Mesothelial cell of epicardium (in vitro differentiated cells): ENCODE results near the gene CCNB1. TPM values are rescaled to one million over a fixed set of nuclear protein-coding genes. Genes with fewer than 3 reads are reported as not detected.

Experiments
- DNase-seq, 2 experiments: peaks; one replicate each; pipeline ENCODE4 v3.0.0; 2021; ENCODE audit warnings: low spot score in 2 of 2; ENCODE audit not compliant: unreplicated experiment in 2 of 2
- H3K27ac Mint-ChIP-seq: 2 replicates; pipeline ENCODE4 v1.8.0; 2021; ENCODE audit warnings: mixed read lengths
- H3K27me3 Mint-ChIP-seq: 2 replicates; pipeline ENCODE4 v1.8.0; 2021; ENCODE audit warnings: low read depth, mixed read lengths
- H3K36me3 Mint-ChIP-seq: 2 replicates; pipeline ENCODE4 v1.8.0; 2021; ENCODE audit warnings: mixed read lengths
- H3K4me1 Mint-ChIP-seq: 2 replicates; pipeline ENCODE4 v1.8.0; 2021; ENCODE audit warnings: mixed read lengths
- H3K4me3 Mint-ChIP-seq: 2 replicates; pipeline ENCODE4 v1.8.0; 2021; ENCODE audit warnings: mild to moderate bottlenecking, moderate library complexity, mixed read lengths
- H3K9me3 Mint-ChIP-seq: 2 replicates; pipeline ENCODE4 v1.8.0; 2021; ENCODE audit warnings: mixed read lengths
- CTCF ChIP-seq: fragments of 200-600 bp; sonication (generic); IDR thresholded peaks from one replicate; pipeline ENCODE4 v1.5.0; 2021; ENCODE audit warnings: antibody characterized with exemption; ENCODE audit not compliant: unreplicated experiment
- total RNA-seq: library from RNA; stranded (reverse); gene quantifications from 3 replicates; pipeline ENCODE4 v1.2.1, GENCODE V29; 2021

Gene CCNB1
- total RNA-seq, 1 donor from 2014 or later: 62.7 TPM

GRCh38 chr5:69148981-69149675 lies 17.8 kb upstream of the CCNB1 start:
- DNase-seq: no peak
- Mint-ChIP-seq H3K4me1 (no peaks in the 10 kb centered on the region), H3K36me3 (no peaks in the 10 kb centered on the region), H3K9me3 (peaks cover 4% of the 10 kb centered on the region), H3K27me3 (no peaks in the 10 kb centered on the region), H3K27ac (no peak overlapping the region), H3K4me3 (no peak overlapping the region)
- no peak for TF ChIP-seq CTCF

GRCh38 chr5:69149676-69150010 lies 17.3 kb upstream of the CCNB1 start:
- Mint-ChIP-seq H3K36me3 (no peaks in the 10 kb centered on the region), H3K27me3 (no peaks in the 10 kb centered on the region), H3K27ac (no peak overlapping the region), H3K4me1 (no peaks in the 10 kb centered on the region), H3K4me3 (no peak overlapping the region), H3K9me3 (peaks cover 4% of the 10 kb centered on the region)
- no peak for TF ChIP-seq CTCF
- no peak for DNase-seq

GRCh38 chr5:69152731-69153130 lies 14.2 kb upstream of the CCNB1 start:
- no peak for TF ChIP-seq CTCF
- no peak for DNase-seq
- peaks cover 4% of the 10 kb centered on the region for H3K9me3 Mint-ChIP-seq
- no peak overlapping the region for H3K27ac Mint-ChIP-seq
- no peaks in the 10 kb centered on the region for H3K4me1 Mint-ChIP-seq
- H3K4me3 Mint-ChIP-seq: no peak overlapping the region
- no peaks in the 10 kb centered on the region for H3K27me3 Mint-ChIP-seq
- no peaks in the 10 kb centered on the region for H3K36me3 Mint-ChIP-seq

GRCh38 chr5:69156456-69156855 lies 10.5 kb upstream of the CCNB1 start:
- Mint-ChIP-seq H3K27me3 (no peaks in the 10 kb centered on the region), H3K9me3 (no peaks in the 10 kb centered on the region), H3K36me3 (no peaks in the 10 kb centered on the region), H3K4me3 (no peak overlapping the region), H3K27ac (no peak overlapping the region), H3K4me1 (no peaks in the 10 kb centered on the region)
- DNase-seq: no peak
- no peak for TF ChIP-seq CTCF

DNA sequence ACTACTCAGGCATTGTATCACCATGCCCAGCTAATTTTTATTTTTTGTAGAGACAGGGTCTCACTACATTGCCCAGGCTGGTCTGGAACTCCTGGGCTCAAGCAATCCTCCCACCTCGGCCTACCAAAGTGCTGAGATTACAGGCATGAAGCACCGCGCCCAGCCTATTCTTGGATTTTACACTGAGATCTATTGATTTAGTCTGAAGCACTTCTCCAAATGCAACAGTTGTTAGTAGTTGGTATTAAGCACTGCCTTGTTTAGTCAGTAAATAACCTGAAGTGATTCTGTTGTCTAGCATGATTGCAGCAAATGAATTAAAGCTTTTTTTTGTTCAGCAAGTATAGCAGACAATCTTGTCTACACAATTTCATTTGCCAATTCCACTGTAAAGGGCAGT lies 8.9 kb upstream of the CCNB1 start:
- no peaks in the 10 kb centered on the region for H3K27me3 Mint-ChIP-seq
- H3K9me3 Mint-ChIP-seq: no peaks in the 10 kb centered on the region
- H3K4me1 Mint-ChIP-seq: no peaks in the 10 kb centered on the region
- H3K4me3 Mint-ChIP-seq: no peak overlapping the region
- no peak for DNase-seq
- H3K27ac Mint-ChIP-seq: no peak overlapping the region
- no peak for TF ChIP-seq CTCF
- no peaks in the 10 kb centered on the region for H3K36me3 Mint-ChIP-seq

GRCh38 chr5:69160651-69161050 lies 6.3 kb upstream of the CCNB1 start:
- no peak for DNase-seq
- H3K27ac Mint-ChIP-seq: no peak overlapping the region
- no peaks in the 10 kb centered on the region for H3K36me3 Mint-ChIP-seq
- no peaks in the 10 kb centered on the region for H3K4me1 Mint-ChIP-seq
- no peaks in the 10 kb centered on the region for H3K9me3 Mint-ChIP-seq
- H3K4me3 Mint-ChIP-seq: no peak overlapping the region
- TF ChIP-seq CTCF: no peak
- H3K27me3 Mint-ChIP-seq: no peaks in the 10 kb centered on the region
